ENCODE measurements around the gene PALD1. TPM values are rescaled to one million over a fixed set of nuclear protein-coding genes. Genes with fewer than 3 reads are reported as not detected.

The PALD1 gene
- under 1 TPM in 1 of 3 donors, not detected in 2; 0.21 TPM for total RNA-seq
- total RNA-seq (2013): 0.61 TPM

- no peak for TF ChIP-seq CTCF (IDR thresholded peaks at IDR 0.05)
- no peaks in the 10 kb centered on the region for H3K36me3 ChIP-seq (ENCODE audit: control insufficient read depth, insufficient read depth, low read length)
- H3K27ac ChIP-seq (ENCODE audit: low read length): no peak within 1 kb of the TSS
- Mint-ChIP-seq H3K27ac (peak within 1 kb of the TSS; percentile 54 to 75), H3K27me3 (ENCODE audit: low read depth in 2 of 2) (peaks cover 13 to 17% of the 10 kb centered on the region in 2 donors), H3K9me3 (no peaks in the 10 kb centered on the region), H3K4me3 (peak within 1 kb of the TSS; percentile 77), H3K36me3 (no peaks in the 10 kb centered on the region), H3K4me1 (peaks cover 25 to 47% of the 10 kb centered on the region in 2 donors)
- peak in 1 of 2 donors; percentile 51 for DNase-seq
- no peaks in the 10 kb centered on the region for H3K9me3 ChIP-seq (ENCODE audit: control insufficient read depth, insufficient read depth, low read length)
- peak within 1 kb of the TSS; percentile 39 for H3K4me3 ChIP-seq (ENCODE audit: low read length)
- peaks cover 5% of the 10 kb centered on the region for H3K27me3 ChIP-seq (ENCODE audit: control insufficient read depth, insufficient read depth, low read length)
- intact Hi-C loops (cut with micrococcal nuclease): no loop called here
- peaks cover 42% of the 10 kb centered on the region for H3K4me1 ChIP-seq (ENCODE audit: control insufficient read depth, insufficient read depth, low read length)
- ATAC-seq: peak in 2 of 3 donors; percentile 27 to 50
- under 1% methylated on average over 110 of the region's 110 CpGs for WGBS (ENCODE audit: insufficient coverage)
Observed at GRCh38 chr10:70478191-70479164, at the start of gene PALD1. TSS of gene PALD1 (plus strand) at chr10:70478767. CDS start at chr10:70525952, 47,185 bp downstream.

DNA sequence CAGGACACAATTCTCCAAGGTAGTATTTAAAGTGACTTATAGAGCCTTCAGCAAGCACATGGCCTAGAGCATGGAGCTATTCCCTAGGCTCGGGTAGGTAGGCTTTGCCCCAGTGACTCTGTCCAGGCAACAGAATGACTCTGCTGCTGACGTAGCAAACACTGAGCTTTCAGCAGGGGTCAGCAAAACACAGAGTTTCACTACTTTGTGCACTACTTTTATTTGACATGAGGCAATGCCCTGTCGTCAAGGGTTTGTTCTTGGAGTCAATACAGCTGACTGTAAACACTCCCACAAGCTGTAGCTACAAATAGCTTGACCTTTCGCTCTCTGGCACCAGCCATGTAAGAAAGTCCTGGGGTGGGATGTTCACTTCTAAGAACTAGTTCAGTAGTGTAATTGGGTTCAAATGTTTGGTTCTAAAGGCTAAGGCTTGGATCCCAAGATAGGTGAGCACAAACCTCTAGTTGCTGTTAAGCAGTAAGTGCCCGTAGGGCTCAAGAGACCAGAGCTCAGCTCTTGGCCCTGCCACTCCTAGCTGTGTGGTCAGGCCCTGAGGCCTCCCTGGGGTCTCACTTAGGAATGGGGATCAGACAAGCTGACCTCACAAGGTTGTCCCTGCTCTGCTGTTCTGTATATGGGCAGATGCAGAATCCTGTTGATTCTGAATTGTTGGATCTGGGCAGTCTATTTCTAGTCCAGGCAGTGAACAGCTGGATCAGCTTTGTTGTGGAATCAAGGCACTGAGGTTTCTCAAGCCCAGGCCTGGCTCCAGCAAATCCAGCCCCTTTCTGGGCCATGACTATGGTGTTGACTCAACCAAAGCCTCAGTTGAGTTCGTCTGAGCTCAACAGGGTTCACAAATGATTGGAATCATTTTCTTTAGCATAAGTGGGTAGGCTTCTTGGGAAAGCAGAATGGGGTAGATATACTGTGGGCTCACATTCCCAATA is 47.8 kb upstream of the PALD1 start:
- Mint-ChIP-seq H3K4me3 (no peak overlapping the region), H3K27ac (no peak overlapping the region), H3K9me3 (no peaks in the 10 kb centered on the region)

GRCh38 chr10:70432101-70432500 is 46.5 kb upstream of the PALD1 start:
- Histone ChIP-seq H3K27ac (ENCODE audit: low read length) (no peak overlapping the region), H3K4me3 (ENCODE audit: low read length) (no peak overlapping the region), H3K36me3 (ENCODE audit: control insufficient read depth, insufficient read depth, low read length) (peaks cover 15% of the 10 kb centered on the region), H3K27me3 (ENCODE audit: control insufficient read depth, insufficient read depth, low read length) (no peaks in the 10 kb centered on the region), H3K4me1 (ENCODE audit: control insufficient read depth, insufficient read depth, low read length) (peaks cover 11% of the 10 kb centered on the region), H3K9me3 (ENCODE audit: control insufficient read depth, insufficient read depth, low read length) (no peaks in the 10 kb centered on the region)
- no peak for TF ChIP-seq CTCF (IDR thresholded peaks at IDR 0.05)
- Mint-ChIP-seq H3K36me3 (no peaks in the 10 kb centered on the region), H3K4me1 (peaks cover 12 to 24% of the 10 kb centered on the region in 2 donors), H3K27ac (peak overlapping the region in 1 of 2 donors; percentile 23), H3K9me3 (no peaks in the 10 kb centered on the region), H3K27me3 (ENCODE audit: low read depth in 2 of 2) (no peaks in the 10 kb centered on the region), H3K4me3 (peak overlapping the region; percentile 56)
- ATAC-seq (no peak), DNase-seq (no peak)
- intact Hi-C loops (cut with micrococcal nuclease): no loop called here
- 99% methylated on average over 3 of the region's 4 CpGs for WGBS (ENCODE audit: insufficient coverage)

More for the DNA sequence above, 47.8 kb upstream of the PALD1 start:
- peak in 1 of 2 donors; percentile 10 for DNase-seq
- Histone ChIP-seq H3K27me3 (ENCODE audit: control insufficient read depth, insufficient read depth, low read length) (no peaks in the 10 kb centered on the region), H3K36me3 (ENCODE audit: control insufficient read depth, insufficient read depth, low read length) (peaks cover 19% of the 10 kb centered on the region), H3K27ac (ENCODE audit: low read length) (no peak overlapping the region), H3K4me3 (ENCODE audit: low read length) (no peak overlapping the region), H3K4me1 (ENCODE audit: control insufficient read depth, insufficient read depth, low read length) (peaks cover 11% of the 10 kb centered on the region), H3K9me3 (ENCODE audit: control insufficient read depth, insufficient read depth, low read length) (no peaks in the 10 kb centered on the region)
- no peak for TF ChIP-seq CTCF (IDR thresholded peaks at IDR 0.05)
- intact Hi-C loops (cut with micrococcal nuclease): no loop called here
- H3K4me1 Mint-ChIP-seq: peaks cover 12 to 24% of the 10 kb centered on the region in 2 donors
- WGBS (ENCODE audit: insufficient coverage): 94% methylated on average over 6 of the region's 6 CpGs
- H3K36me3 Mint-ChIP-seq: no peaks in the 10 kb centered on the region
- H3K27me3 Mint-ChIP-seq (ENCODE audit: low read depth in 2 of 2): no peaks in the 10 kb centered on the region
- no peak for ATAC-seq

All from natural killer cell (primary cell).